Activated CD4-positive, alpha-beta T cell treated with anti-CD3 and anti-CD28 coated beads, Interleukin-2, amount 10 ng/mL, durations not matched to agents 7 days and 5 days (primary cell): ENCODE results near the gene PLD2. TPM values are rescaled to one million over a fixed set of nuclear protein-coding genes. Genes with fewer than 3 reads are reported as not detected.
A peak's percentile ranks its signal among the peaks of the same experiment; 100 is the strongest.

Source experiments
- CTCF ChIA-PET: fragments of 350-600 bp; sonication (Branson Sonifier 250); formaldehyde crosslinking; loops from one replicate; lab custom pipeline; 2021; ENCODE audit warnings: antibody characterized with exemption; lab: Charles Lee
- POLR2A ChIA-PET: fragments of 350-600 bp; sonication (Branson Sonifier 250); formaldehyde crosslinking; loops from one replicate; lab custom pipeline; 2021; ENCODE audit warnings: antibody characterized with exemption; lab: Charles Lee
- DNase-seq: peaks from one replicate; pipeline ENCODE4 v3.0.0-alpha.2; 2020
- H3K27ac Mint-ChIP-seq: one replicate; pipeline ENCODE4 v1.8.0; 2021; ENCODE audit warnings: mild to moderate bottlenecking, moderate library complexity, mixed read lengths
- H3K27me3 Mint-ChIP-seq: one replicate; pipeline ENCODE4 v1.8.0; 2021; ENCODE audit warnings: mixed read lengths
- H3K36me3 Mint-ChIP-seq: one replicate; pipeline ENCODE4 v1.8.0; 2021; ENCODE audit warnings: low read depth, mixed read lengths
- H3K4me1 Mint-ChIP-seq: one replicate; pipeline ENCODE4 v1.8.0; 2021; ENCODE audit warnings: mixed read lengths
- H3K4me3 Mint-ChIP-seq: one replicate; pipeline ENCODE4 v1.8.0; 2021; ENCODE audit warnings: mild to moderate bottlenecking, moderate library complexity, mixed read lengths
- H3K9me3 Mint-ChIP-seq: one replicate; pipeline ENCODE4 v1.8.0; 2021; ENCODE audit warnings: mixed read lengths
- total RNA-seq, 2 experiments: library from RNA; stranded (reverse); gene quantifications; one replicate each; pipeline ENCODE4 v1.2.3, GENCODE V29; 2021

The PLD2 gene
- total RNA-seq, 2 experiments from 2014 or later, result 16.6 to 17.3 TPM

DNA sequence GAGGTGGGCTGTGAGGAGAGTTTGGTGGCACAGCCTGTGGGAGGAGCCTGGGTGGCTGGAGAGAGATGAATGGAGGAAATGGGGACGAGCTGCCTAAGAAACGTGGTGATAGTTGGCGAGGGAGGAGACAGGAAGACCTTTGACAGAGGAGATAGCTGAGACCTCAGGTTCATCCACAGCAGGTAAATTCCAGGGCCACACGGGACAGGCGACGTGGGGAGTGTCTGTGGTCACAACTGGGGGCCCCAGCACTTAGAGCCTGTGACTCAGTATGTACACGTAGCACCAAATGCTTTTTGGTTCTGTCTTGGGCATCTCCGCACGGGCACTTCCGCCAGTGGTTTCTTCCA lies 33.9 kb downstream of the PLD2 start:
- Mint-ChIP-seq H3K36me3 (peaks cover 24% of the 10 kb centered on the region), H3K4me1 (peaks cover 42% of the 10 kb centered on the region), H3K27me3 (no peaks in the 10 kb centered on the region), H3K27ac (peak overlapping the region; percentile 16), H3K9me3 (no peaks in the 10 kb centered on the region), H3K4me3 (no peak overlapping the region)
- ChIA-PET CTCF (no interaction called here), POLR2A (no interaction called here)
- no peak for DNase-seq

DNA sequence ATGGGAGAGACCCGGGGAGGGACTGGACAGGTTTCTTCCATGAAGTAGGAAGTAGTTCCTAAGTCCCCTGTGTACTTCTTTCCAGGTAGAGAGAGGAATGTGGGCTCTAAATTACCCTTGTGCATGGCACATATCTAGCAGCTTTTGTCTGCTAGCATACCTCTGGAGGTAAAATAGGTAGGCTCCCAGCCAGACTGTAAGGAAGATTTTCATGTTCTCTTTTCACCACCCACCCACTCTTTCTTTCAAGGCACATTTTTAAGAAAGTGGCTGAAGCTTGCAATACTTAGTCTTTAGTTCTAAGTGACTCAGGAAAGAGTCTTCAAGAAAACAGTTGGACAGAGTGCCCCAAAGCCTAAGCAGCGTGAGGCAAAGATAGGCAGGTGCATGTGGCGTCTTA lies 35.4 kb downstream of the PLD2 start:
- Mint-ChIP-seq H3K9me3 (no peaks in the 10 kb centered on the region), H3K36me3 (peaks cover 25% of the 10 kb centered on the region), H3K27ac (no peak overlapping the region), H3K4me1 (peaks cover 32% of the 10 kb centered on the region), H3K4me3 (no peak overlapping the region), H3K27me3 (no peaks in the 10 kb centered on the region)
- ChIA-PET POLR2A (no interaction called here), CTCF (no interaction called here)
- no peak for DNase-seq

- CTCF ChIA-PET, result no interaction called here
- POLR2A ChIA-PET, result no interaction called here
- no peak for DNase-seq
- Mint-ChIP-seq H3K27me3 (no peaks in the 10 kb centered on the region), H3K4me3 (no peak overlapping the region), H3K9me3 (no peaks in the 10 kb centered on the region), H3K27ac (no peak overlapping the region), H3K36me3 (peaks cover 21% of the 10 kb centered on the region), H3K4me1 (peaks cover 27% of the 10 kb centered on the region)
These were observed 36.5 kb downstream of the PLD2 start for GRCh38 chr17:4843321-4844000.

DNA sequence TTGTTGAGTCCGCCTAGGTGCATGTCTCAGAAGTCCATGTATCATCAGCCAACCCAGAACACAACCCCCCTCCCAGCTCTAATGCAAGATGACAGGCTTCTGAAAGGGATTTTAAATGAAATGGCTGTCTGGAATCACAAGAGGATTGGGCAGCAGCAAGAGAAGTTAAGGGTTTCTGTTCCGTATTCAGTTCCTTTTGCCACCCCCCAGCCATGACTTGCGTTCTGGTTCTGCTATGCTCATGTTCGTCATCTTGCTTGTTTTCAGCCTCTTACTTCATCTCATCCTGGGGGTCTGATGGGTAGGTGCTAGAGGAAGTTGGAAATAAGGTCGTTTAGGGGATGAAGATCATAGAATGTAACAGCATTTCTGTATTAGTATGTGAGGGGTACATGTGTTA lies 38.2 kb downstream of the PLD2 start:
- Mint-ChIP-seq H3K36me3 (peaks cover 17% of the 10 kb centered on the region), H3K27ac (no peak overlapping the region), H3K4me3 (no peak overlapping the region), H3K4me1 (peaks cover 17% of the 10 kb centered on the region), H3K27me3 (no peaks in the 10 kb centered on the region), H3K9me3 (no peaks in the 10 kb centered on the region)
- ChIA-PET POLR2A (no interaction called here), CTCF (no interaction called here)
- DNase-seq, result no peak

GRCh38 chr17:4846635-4847390 lies 39.9 kb downstream of the PLD2 start:
- no peaks in the 10 kb centered on the region for H3K27me3 Mint-ChIP-seq
- H3K36me3 Mint-ChIP-seq, result peaks cover 23% of the 10 kb centered on the region
- no peaks in the 10 kb centered on the region for H3K9me3 Mint-ChIP-seq
- CTCF ChIA-PET, result interaction anchor here (2.9 kb wide), 1 partner anchor 9 kb away, joined by 10 read pairs; no protein-coding TSS in a partner anchor
- POLR2A ChIA-PET, result no interaction called here
- H3K27ac Mint-ChIP-seq, result no peak overlapping the region
- no peak overlapping the region for H3K4me3 Mint-ChIP-seq
- peaks cover 8% of the 10 kb centered on the region for H3K4me1 Mint-ChIP-seq
- no peak for DNase-seq

GRCh38 chr17:4849011-4849536 lies 42.1 kb downstream of the PLD2 start:
- no peak overlapping the region for H3K27ac Mint-ChIP-seq
- peaks cover 32% of the 10 kb centered on the region for H3K36me3 Mint-ChIP-seq
- CTCF ChIA-PET, result interaction anchor here (1.6 to 2.9 kb wide), 4 partner anchors 10 to 59 kb away, joined by 4 to 10 read pairs (median 6); no protein-coding TSS in a partner anchor
- no peak overlapping the region for H3K4me3 Mint-ChIP-seq
- peaks cover 6% of the 10 kb centered on the region for H3K9me3 Mint-ChIP-seq
- H3K4me1 Mint-ChIP-seq, result peaks cover 12% of the 10 kb centered on the region
- POLR2A ChIA-PET, result no interaction called here
- no peaks in the 10 kb centered on the region for H3K27me3 Mint-ChIP-seq
- DNase-seq, result no peak

DNA sequence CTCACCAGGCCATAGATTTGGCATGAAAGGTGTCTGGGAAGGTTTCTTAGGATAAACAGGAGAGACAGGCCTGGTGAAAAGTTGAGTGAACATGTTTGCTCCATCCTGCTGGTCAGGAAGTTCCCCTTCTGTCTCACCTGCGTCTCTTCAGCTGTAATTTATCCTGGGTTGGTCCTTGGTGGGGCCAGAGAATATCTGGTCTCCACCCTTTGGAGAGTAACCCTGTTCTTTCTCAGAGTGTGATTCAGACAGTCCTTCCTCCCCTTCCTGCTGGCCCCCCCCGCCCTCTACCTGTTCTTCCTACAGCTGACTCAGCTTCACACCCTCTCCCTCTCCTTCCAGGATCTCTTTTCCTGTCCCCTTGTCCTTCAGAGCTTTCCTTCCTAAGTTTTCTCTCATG lies 43.3 kb downstream of the PLD2 start:
- H3K9me3 Mint-ChIP-seq, result peaks cover 6% of the 10 kb centered on the region
- H3K27me3 Mint-ChIP-seq, result no peaks in the 10 kb centered on the region
- no peak for DNase-seq
- H3K4me1 Mint-ChIP-seq, result peaks cover 16% of the 10 kb centered on the region
- peaks cover 34% of the 10 kb centered on the region for H3K36me3 Mint-ChIP-seq
- POLR2A ChIA-PET, result no interaction called here
- no peak overlapping the region for H3K4me3 Mint-ChIP-seq
- no peak overlapping the region for H3K27ac Mint-ChIP-seq
- CTCF ChIA-PET, result interaction anchor here (1.7 to 1.8 kb wide), 2 partner anchors 24 to 60 kb away, joined by 4 to 5 read pairs; no protein-coding TSS in a partner anchor

GRCh38 chr17:4851084-4851483 lies 44.1 kb downstream of the PLD2 start:
- DNase-seq, result no peak
- no peaks in the 10 kb centered on the region for H3K27me3 Mint-ChIP-seq
- H3K9me3 Mint-ChIP-seq, result peaks cover 6% of the 10 kb centered on the region
- POLR2A ChIA-PET, result no interaction called here
- peaks cover 16% of the 10 kb centered on the region for H3K4me1 Mint-ChIP-seq
- H3K36me3 Mint-ChIP-seq, result peaks cover 31% of the 10 kb centered on the region
- CTCF ChIA-PET, result interaction anchor here (1.4 kb wide), 1 partner anchor 61 kb away, joined by 3 read pairs; no protein-coding TSS in a partner anchor
- no peak overlapping the region for H3K27ac Mint-ChIP-seq
- no peak overlapping the region for H3K4me3 Mint-ChIP-seq

- POLR2A ChIA-PET, result no interaction called here
These were observed 45.7 kb downstream of the PLD2 start for GRCh38 chr17:4852567-4853207.

DNA sequence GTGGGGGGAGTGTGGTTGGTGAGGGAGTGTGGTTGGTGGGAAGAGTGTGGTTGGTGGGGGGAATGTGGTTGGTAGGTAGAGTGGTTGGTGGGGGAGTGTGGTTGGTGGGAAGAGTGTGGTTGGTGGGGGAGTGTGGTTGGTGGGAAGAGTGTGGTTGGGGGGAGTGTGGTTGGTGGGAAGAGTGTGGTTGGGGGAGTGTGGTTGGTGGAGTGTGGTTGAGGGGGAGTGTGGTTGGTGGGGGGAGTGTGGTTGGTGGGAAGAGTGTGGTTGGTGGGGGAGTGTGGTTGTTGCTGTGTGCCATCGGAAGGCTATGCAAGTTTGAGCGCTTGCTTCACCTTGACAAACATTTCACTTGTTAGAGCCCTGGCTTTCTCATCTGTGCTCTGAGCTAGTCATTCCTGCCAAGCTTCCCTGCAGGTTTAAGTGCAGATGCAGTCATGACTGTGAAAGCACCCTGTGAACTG lies 46.3 kb downstream of the PLD2 start:
- Mint-ChIP-seq H3K4me3 (no peak overlapping the region), H3K36me3 (peaks cover 39% of the 10 kb centered on the region), H3K27me3 (no peaks in the 10 kb centered on the region), H3K4me1 (peaks cover 19% of the 10 kb centered on the region), H3K9me3 (peaks cover 6% of the 10 kb centered on the region), H3K27ac (no peak overlapping the region)
- no peak for DNase-seq
- ChIA-PET POLR2A (no interaction called here), CTCF (interaction anchor here (0.8 kb wide), 1 partner anchor 16 kb away, joined by 4 read pairs; no protein-coding TSS in a partner anchor)

More at GRCh38 chr17:4852567-4853207, 45.7 kb downstream of the PLD2 start:
- Mint-ChIP-seq H3K27me3 (no peaks in the 10 kb centered on the region), H3K4me1 (peaks cover 16% of the 10 kb centered on the region), H3K9me3 (peaks cover 6% of the 10 kb centered on the region), H3K27ac (peak overlapping the region; percentile 76), H3K4me3 (peak overlapping the region; percentile 6), H3K36me3 (peaks cover 39% of the 10 kb centered on the region)
- DNase-seq, result no peak
- CTCF ChIA-PET, result interaction anchor here (1.1 kb wide), 1 partner anchor 11 kb away, joined by 4 read pairs; no protein-coding TSS in a partner anchor

GRCh38 chr17:4854111-4854681 lies 47.2 kb downstream of the PLD2 start:
- no peaks in the 10 kb centered on the region for H3K27me3 Mint-ChIP-seq
- peaks cover 22% of the 10 kb centered on the region for H3K4me1 Mint-ChIP-seq
- peak overlapping the region; percentile 36 for H3K27ac Mint-ChIP-seq
- no peak overlapping the region for H3K4me3 Mint-ChIP-seq
- POLR2A ChIA-PET, result no interaction called here
- CTCF ChIA-PET, result no interaction called here
- H3K9me3 Mint-ChIP-seq, result peaks cover 6% of the 10 kb centered on the region
- peaks cover 39% of the 10 kb centered on the region for H3K36me3 Mint-ChIP-seq
- DNase-seq, result no peak

DNA sequence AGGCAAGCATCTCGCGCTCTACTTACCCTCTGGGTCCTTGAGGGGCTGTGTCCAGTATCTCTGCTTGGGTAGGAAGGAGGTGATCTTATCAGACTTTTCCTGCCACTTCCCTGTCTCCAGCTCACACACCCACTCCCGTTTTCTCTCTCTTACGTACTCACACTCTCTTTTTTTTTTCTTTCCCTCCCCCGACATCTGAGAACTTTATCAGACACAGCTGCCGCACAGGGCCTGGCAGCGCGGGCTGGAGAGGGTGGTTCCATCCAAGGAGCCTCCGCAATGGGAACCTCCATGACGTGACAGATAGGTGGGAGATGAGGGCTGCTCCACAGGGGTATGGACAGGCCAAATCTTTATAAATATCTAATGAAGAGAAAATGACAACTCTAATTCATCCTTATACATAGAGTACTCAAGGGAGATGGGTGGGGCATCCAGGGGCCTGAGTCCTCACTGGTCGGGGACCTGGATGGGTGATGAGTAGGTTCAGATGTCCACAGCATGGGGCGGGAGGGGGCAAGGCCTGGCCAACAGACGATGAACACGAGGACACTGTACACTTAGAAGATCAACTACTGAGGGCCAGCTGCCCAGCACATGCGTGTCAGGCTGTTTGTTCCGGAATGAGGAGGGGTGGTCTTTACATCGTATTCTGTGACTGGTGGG lies 49.5 kb downstream of the PLD2 start:
- POLR2A ChIA-PET, result no interaction called here

More for the DNA sequence above, 49.5 kb downstream of the PLD2 start:
- no peak for DNase-seq
- H3K4me3 Mint-ChIP-seq, result no peak overlapping the region
- H3K27ac Mint-ChIP-seq, result no peak overlapping the region
- H3K4me1 Mint-ChIP-seq, result peaks cover 16% of the 10 kb centered on the region
- peaks cover 6% of the 10 kb centered on the region for H3K9me3 Mint-ChIP-seq
- H3K27me3 Mint-ChIP-seq, result no peaks in the 10 kb centered on the region
- CTCF ChIA-PET, result interaction anchor here (0.5 to 0.6 kb wide), 2 partner anchors 68 to 637 kb away, joined by 3 read pairs; no protein-coding TSS in a partner anchor
- H3K36me3 Mint-ChIP-seq, result peaks cover 32% of the 10 kb centered on the region
